ENCODE measurements around the gene CASTOR1. TPM values are rescaled to one million over a fixed set of nuclear protein-coding genes. Genes with fewer than 3 reads are reported as not detected.
"Not testable (repeated sequence)": the region's sequence is repeated elsewhere in the genome, so short reads cannot be mapped to it uniquely, and the experiment has no call there.

Gene CASTOR1
- polyA plus RNA-seq (2013, experiment 1 of 2) = 3.3 TPM
- 3.4 TPM for polyA plus RNA-seq (2013, experiment 2 of 2)

DNA sequence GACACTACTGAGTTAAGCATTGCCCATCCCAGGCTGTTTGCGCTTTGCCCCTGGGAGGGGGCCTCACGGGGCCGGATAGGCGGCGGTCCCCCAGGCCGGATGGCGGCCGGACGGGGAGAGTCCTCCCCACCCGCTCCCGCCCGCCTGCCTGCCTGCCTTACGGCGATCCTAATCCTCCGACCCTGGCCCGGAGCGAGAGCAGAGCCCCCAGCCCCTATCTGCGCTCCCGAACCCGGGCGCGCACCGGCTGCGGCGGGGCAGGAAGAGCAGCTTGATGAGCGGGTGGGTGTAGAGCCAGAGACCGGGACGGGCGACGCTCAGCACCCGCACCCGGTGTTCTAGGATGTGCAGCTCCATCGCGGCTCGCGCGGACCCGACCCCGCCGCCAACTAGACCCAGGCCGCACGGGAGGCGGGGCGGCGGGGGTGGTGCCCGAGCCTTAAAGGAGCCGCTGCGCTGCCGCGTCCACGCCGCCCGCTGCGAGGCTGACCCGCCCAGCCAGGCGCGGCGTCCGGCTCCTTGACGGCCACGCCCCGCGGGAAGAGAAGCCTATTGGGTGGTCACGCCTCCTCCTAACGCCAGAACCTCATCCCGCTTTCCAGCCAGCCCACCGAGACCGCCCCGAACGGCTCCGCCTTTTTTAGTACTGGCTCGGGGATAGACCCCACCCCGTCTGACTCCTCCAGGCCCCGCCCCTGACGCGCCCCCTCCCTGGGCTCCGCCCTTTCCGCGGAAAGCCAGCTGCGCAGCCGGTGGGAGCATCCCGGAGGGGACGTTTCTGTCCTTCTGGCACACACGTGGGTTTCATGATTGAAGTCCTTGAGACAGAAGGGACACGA is at the start of gene CASTOR1:
Gene CASTOR1, minus strand, starts transcription at position 365 of the 839 bp plus-strand sequence. Its CDS starts 8 bp downstream, at position 357.
- Histone ChIP-seq H3K9ac (ENCODE audit: low read length) (peak within 1 kb of the TSS; percentile 79), H2BK15ac (replicated peaks; ENCODE audit: low read depth) (no peak within 1 kb of the TSS), H3K27me3 (ENCODE audit: insufficient read depth, low read length, poor library complexity) (no peaks in the 10 kb centered on the region), H3K36me3 (ENCODE audit: control insufficient read depth, insufficient read depth, low read length) (no peaks in the 10 kb centered on the region), H3K27ac (ENCODE audit: low read depth, low read length) (peak within 1 kb of the TSS; percentile 18), H3K56ac (ENCODE audit: low read length) (peak within 1 kb of the TSS; percentile 88), H3K79me1 (ENCODE audit: low read length) (no peaks in the 10 kb centered on the region), H3K18ac (ENCODE audit: low read length) (peak within 1 kb of the TSS; percentile 15), H3K23ac (ENCODE audit: low read length) (no peak within 1 kb of the TSS), H4K5ac (ENCODE audit: low read length) (no peak within 1 kb of the TSS), H2BK5ac (ENCODE audit: low read length) (no peak within 1 kb of the TSS), H2BK120ac (ENCODE audit: low read depth, low read length) (no peak within 1 kb of the TSS), H4K8ac (ENCODE audit: low read depth, low read length) (no peak within 1 kb of the TSS), H3K4ac (ENCODE audit: low read depth, low read length) (no peak within 1 kb of the TSS), H3K79me2 (ENCODE audit: control insufficient read depth, insufficient read depth, low read length) (no peaks in the 10 kb centered on the region), H3K4me2 (ENCODE audit: low read length) (peak within 1 kb of the TSS; percentile 97), H3K4me1 (ENCODE audit: control insufficient read depth, low read depth, low read length) (peaks cover 11% of the 10 kb centered on the region), H3K4me3 (ENCODE audit: low read length) (peak within 1 kb of the TSS; percentile 60), H2AK5ac (ENCODE audit: low read length) (no peak within 1 kb of the TSS)
- WGBS (ENCODE audit: extremely low coverage, insufficient coverage, low lambda C conversion rate) = no CpG with 5 or more reads among the region's 85 CpGs
- DNase-seq = peak; percentile 99

DNA sequence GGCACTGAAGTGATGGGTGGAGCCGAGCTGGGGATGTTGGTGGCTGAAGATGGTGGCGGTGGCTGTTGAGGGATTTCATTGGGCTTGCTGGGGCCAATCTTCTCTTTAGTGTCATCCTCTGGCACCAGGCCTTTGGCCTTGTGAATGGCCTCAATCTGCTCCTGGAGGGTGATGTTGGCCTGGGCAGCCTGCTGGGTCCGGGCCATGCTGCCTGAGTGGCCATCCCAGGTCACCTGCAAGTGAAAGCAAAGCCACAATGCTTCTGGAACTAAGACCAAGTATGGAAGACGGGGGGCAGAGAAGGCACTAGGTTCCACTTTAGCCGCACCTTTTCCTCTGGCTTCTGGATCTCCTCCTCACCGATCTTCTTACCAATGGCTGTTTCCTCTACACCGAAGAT is 49.5 kb upstream of the CASTOR1 start:
- no peak overlapping the region for H3K18ac ChIP-seq (ENCODE audit: low read length)
- no peak overlapping the region for H3K9ac ChIP-seq (ENCODE audit: low read length)
- H3K79me1 ChIP-seq (ENCODE audit: low read length) = no peaks in the 10 kb centered on the region
- H3K27ac ChIP-seq (ENCODE audit: low read depth, low read length) = no peak overlapping the region
- no peak overlapping the region for H2BK120ac ChIP-seq (ENCODE audit: low read depth, low read length)
- WGBS (ENCODE audit: extremely low coverage, insufficient coverage, low lambda C conversion rate) = no CpG with 5 or more reads among the region's 7 CpGs
- no peak overlapping the region for H3K56ac ChIP-seq (ENCODE audit: low read length)
- no peak overlapping the region for H4K8ac ChIP-seq (ENCODE audit: low read depth, low read length)
- H2AK5ac ChIP-seq (ENCODE audit: low read length) = no peak overlapping the region
- DNase-seq = no peak
- no peak overlapping the region for H2BK15ac ChIP-seq (replicated peaks; ENCODE audit: low read depth)
- H3K36me3 ChIP-seq (ENCODE audit: control insufficient read depth, insufficient read depth, low read length) = peaks cover 54% of the 10 kb centered on the region
- no peaks in the 10 kb centered on the region for H3K79me2 ChIP-seq (ENCODE audit: control insufficient read depth, insufficient read depth, low read length)
- no peak overlapping the region for H3K4ac ChIP-seq (ENCODE audit: low read depth, low read length)
- H3K4me2 ChIP-seq (ENCODE audit: low read length) = no peak overlapping the region
- no peak overlapping the region for H3K23ac ChIP-seq (ENCODE audit: low read length)
- no peak overlapping the region for H4K5ac ChIP-seq (ENCODE audit: low read length)
- H3K4me1 ChIP-seq (ENCODE audit: control insufficient read depth, low read depth, low read length) = no peaks in the 10 kb centered on the region
- no peaks in the 10 kb centered on the region for H3K27me3 ChIP-seq (ENCODE audit: insufficient read depth, low read length, poor library complexity)
- H3K4me3 ChIP-seq (ENCODE audit: low read length) = no peak overlapping the region
- H2BK5ac ChIP-seq (ENCODE audit: low read length) = no peak overlapping the region

DNA sequence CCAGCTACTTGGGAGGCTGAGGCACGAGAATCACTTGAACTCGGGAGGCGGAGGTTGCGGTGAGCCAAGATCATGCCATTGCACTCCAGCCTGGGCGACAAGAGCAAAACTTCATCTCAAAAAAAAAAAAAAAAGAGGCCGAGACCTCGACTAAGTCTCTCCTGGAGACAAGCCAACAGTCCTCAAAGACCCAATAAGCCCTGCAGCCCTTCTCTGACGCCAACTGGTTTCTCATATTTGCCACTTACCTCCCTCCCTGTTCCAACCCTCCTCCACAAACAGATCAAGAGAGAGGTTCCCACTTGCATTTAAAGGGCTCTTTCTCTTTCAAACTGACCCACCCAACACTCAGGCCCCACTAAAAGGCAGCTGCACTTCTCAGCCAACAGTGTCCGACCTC is 49.0 kb upstream of the CASTOR1 start:
- WGBS (ENCODE audit: extremely low coverage, insufficient coverage, low lambda C conversion rate) = no CpG with 5 or more reads among the region's 9 CpGs
- not testable (repeated sequence) for H4K8ac ChIP-seq (ENCODE audit: low read depth, low read length); H2BK15ac ChIP-seq (replicated peaks; ENCODE audit: low read depth); H3K56ac ChIP-seq (ENCODE audit: low read length); H3K4ac ChIP-seq (ENCODE audit: low read depth, low read length); H3K79me1 ChIP-seq (ENCODE audit: low read length); H3K4me1 ChIP-seq (ENCODE audit: control insufficient read depth, low read depth, low read length); H3K4me2 ChIP-seq (ENCODE audit: low read length); H3K9ac ChIP-seq (ENCODE audit: low read length); H4K5ac ChIP-seq (ENCODE audit: low read length); H3K4me3 ChIP-seq (ENCODE audit: low read length); H2BK120ac ChIP-seq (ENCODE audit: low read depth, low read length); H3K18ac ChIP-seq (ENCODE audit: low read length); H3K27me3 ChIP-seq (ENCODE audit: insufficient read depth, low read length, poor library complexity); H2AK5ac ChIP-seq (ENCODE audit: low read length); H3K23ac ChIP-seq (ENCODE audit: low read length); H3K27ac ChIP-seq (ENCODE audit: low read depth, low read length); DNase-seq; H2BK5ac ChIP-seq (ENCODE audit: low read length); H3K79me2 ChIP-seq (ENCODE audit: control insufficient read depth, insufficient read depth, low read length)
- peaks cover 53% of the 10 kb centered on the region for H3K36me3 ChIP-seq (ENCODE audit: control insufficient read depth, insufficient read depth, low read length)

GRCh38 chr22:30337461-30337778 is 48.1 kb upstream of the CASTOR1 start:
- Histone ChIP-seq H3K4me2 (ENCODE audit: low read length) (no peak overlapping the region), H4K5ac (ENCODE audit: low read length) (no peak overlapping the region), H3K27me3 (ENCODE audit: insufficient read depth, low read length, poor library complexity) (no peaks in the 10 kb centered on the region), H3K56ac (ENCODE audit: low read length) (no peak overlapping the region), H3K36me3 (ENCODE audit: control insufficient read depth, insufficient read depth, low read length) (peaks cover 48% of the 10 kb centered on the region), H3K79me1 (ENCODE audit: low read length) (no peaks in the 10 kb centered on the region), H2BK15ac (replicated peaks; ENCODE audit: low read depth) (no peak overlapping the region), H3K4me1 (ENCODE audit: control insufficient read depth, low read depth, low read length) (no peaks in the 10 kb centered on the region), H3K79me2 (ENCODE audit: control insufficient read depth, insufficient read depth, low read length) (no peaks in the 10 kb centered on the region), H3K23ac (ENCODE audit: low read length) (no peak overlapping the region), H3K27ac (ENCODE audit: low read depth, low read length) (no peak overlapping the region), H3K4me3 (ENCODE audit: low read length) (no peak overlapping the region), H2BK5ac (ENCODE audit: low read length) (no peak overlapping the region), H3K18ac (ENCODE audit: low read length) (no peak overlapping the region), H2AK5ac (ENCODE audit: low read length) (no peak overlapping the region), H2BK120ac (ENCODE audit: low read depth, low read length) (no peak overlapping the region), H4K8ac (ENCODE audit: low read depth, low read length) (no peak overlapping the region), H3K4ac (ENCODE audit: low read depth, low read length) (no peak overlapping the region), H3K9ac (ENCODE audit: low read length) (no peak overlapping the region)
- no peak for DNase-seq
- no CpG with 5 or more reads among the region's 8 CpGs for WGBS (ENCODE audit: extremely low coverage, insufficient coverage, low lambda C conversion rate)

DNA sequence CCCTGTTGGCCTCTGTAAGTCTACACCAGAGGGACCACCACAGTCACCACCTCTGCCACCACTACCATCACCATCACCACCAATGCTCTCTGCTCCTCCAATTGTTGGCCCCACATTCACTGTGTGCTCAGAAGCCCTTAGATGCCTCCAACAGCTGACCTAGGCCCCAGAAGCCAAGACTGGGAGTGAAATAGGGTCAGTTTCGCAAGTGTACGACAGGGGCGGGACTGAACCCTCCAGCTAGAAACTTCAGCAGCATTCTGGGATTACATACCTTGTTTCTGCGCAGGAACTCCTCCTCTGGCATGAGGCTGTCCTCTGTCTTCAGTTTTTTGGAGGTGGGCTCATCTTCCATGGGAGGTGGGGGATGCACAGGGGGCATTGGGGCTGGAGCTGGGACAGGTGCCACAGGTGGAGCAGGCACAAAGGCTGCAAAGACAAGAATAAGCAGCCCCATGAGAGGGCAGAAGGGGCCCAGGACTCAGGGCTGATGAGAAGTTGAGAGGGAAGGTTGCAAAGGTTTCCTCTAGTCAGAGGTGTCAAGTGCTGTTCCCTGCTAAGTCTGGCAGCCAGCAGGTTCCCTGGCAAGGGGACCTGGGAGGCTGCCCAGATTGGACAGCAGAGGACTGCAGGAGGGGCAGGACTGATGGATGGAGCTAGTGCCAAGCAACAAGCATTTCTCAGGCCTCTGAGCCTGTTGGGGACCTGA is 47.6 kb upstream of the CASTOR1 start:
- H2BK5ac ChIP-seq (ENCODE audit: low read length) = no peak overlapping the region
- H3K27me3 ChIP-seq (ENCODE audit: insufficient read depth, low read length, poor library complexity) = no peaks in the 10 kb centered on the region
- no peak for DNase-seq
- H3K4me2 ChIP-seq (ENCODE audit: low read length) = no peak overlapping the region
- H2BK15ac ChIP-seq (replicated peaks; ENCODE audit: low read depth) = no peak overlapping the region
- WGBS (ENCODE audit: extremely low coverage, insufficient coverage, low lambda C conversion rate) = no CpG with 5 or more reads among the region's 4 CpGs
- H3K9ac ChIP-seq (ENCODE audit: low read length) = no peak overlapping the region
- no peak overlapping the region for H4K8ac ChIP-seq (ENCODE audit: low read depth, low read length)
- peaks cover 46% of the 10 kb centered on the region for H3K36me3 ChIP-seq (ENCODE audit: control insufficient read depth, insufficient read depth, low read length)
- no peaks in the 10 kb centered on the region for H3K4me1 ChIP-seq (ENCODE audit: control insufficient read depth, low read depth, low read length)
- no peak overlapping the region for H2AK5ac ChIP-seq (ENCODE audit: low read length)
- no peak overlapping the region for H3K4me3 ChIP-seq (ENCODE audit: low read length)
- H3K79me1 ChIP-seq (ENCODE audit: low read length) = no peaks in the 10 kb centered on the region
- no peak overlapping the region for H3K23ac ChIP-seq (ENCODE audit: low read length)
- H3K56ac ChIP-seq (ENCODE audit: low read length) = no peak overlapping the region
- H3K4ac ChIP-seq (ENCODE audit: low read depth, low read length) = no peak overlapping the region
- H3K27ac ChIP-seq (ENCODE audit: low read depth, low read length) = no peak overlapping the region
- H3K79me2 ChIP-seq (ENCODE audit: control insufficient read depth, insufficient read depth, low read length) = no peaks in the 10 kb centered on the region
- no peak overlapping the region for H2BK120ac ChIP-seq (ENCODE audit: low read depth, low read length)
- H3K18ac ChIP-seq (ENCODE audit: low read length) = no peak overlapping the region
- no peak overlapping the region for H4K5ac ChIP-seq (ENCODE audit: low read length)

Data from mesendoderm (in vitro differentiated cells).